HEK293 (cell line): Measurements from ENCODE around the gene CCDC13.
A peak's percentile ranks its signal among the peaks of the same experiment; 100 is the strongest.

Experiments used
- CTCF ChIA-PET: fragments of 350-600 bp; formaldehyde crosslinking; extraction: SDS; loops from one replicate; lab custom pipeline; 2021; ENCODE audit warnings: antibody characterized with exemption; lab: Yijun Ruan, JAX
- POLR2A ChIA-PET: fragments of 300-600 bp; formaldehyde crosslinking; extraction: SDS; loops from one replicate; lab custom pipeline; 2020; ENCODE audit warnings: antibody characterized with exemption, inconsistent platforms; lab: Yijun Ruan, JAX
- H3K27ac ChIP-seq: fragments of 200-500 bp; sonication (Bioruptor generic); 2 replicates; pipeline ENCODE4 v1.5.1; 2014; ENCODE audit warnings: low read depth, low read length, control low read depth, inconsistent platforms; ENCODE audit errors: extremely low read depth
- H3K36me3 ChIP-seq, 2 experiments: fragments of 200-500 bp in 1 of 2; sonication (Bioruptor generic) in 1 of 2; 1 replicate in 1 of 2; 2 replicates in 1 of 2; pipeline ENCODE4 v1.5.1; 2014 to 2017; ENCODE audit warnings: inconsistent platforms in 2 of 2, low read length in 2 of 2; ENCODE audit not compliant: control insufficient read depth in 2 of 2, insufficient read depth in 1 of 2
- H3K4me1 ChIP-seq: fragments of 200-500 bp; sonication (Bioruptor generic); 2 replicates; pipeline ENCODE4 v1.5.1; 2014; ENCODE audit warnings: mild to moderate bottlenecking, low read length, inconsistent platforms; ENCODE audit not compliant: control insufficient read depth, insufficient read depth
- H3K4me3 ChIP-seq: 2 replicates; pipeline ENCODE4 v1.5.1; 2011; ENCODE audit warnings: low read depth, mild to moderate bottlenecking, control low read depth, low read length, moderate library complexity
- H3K9me3 ChIP-seq: fragments of 200-500 bp; sonication (Bioruptor generic); 2 replicates; pipeline ENCODE4 v1.5.1; 2014; ENCODE audit warnings: low read depth, low read length, inconsistent platforms; ENCODE audit not compliant: control insufficient read depth, insufficient read depth
- BCL6B ChIP-seq: fragments of 450-650 bp; formaldehyde crosslinking; IDR thresholded peaks from 2 replicates; pipeline ENCODE4 v1.5.1; 2017; ENCODE audit warnings: missing biosample characterization, missing genetic modification characterization
- HIC1 ChIP-seq: fragments of 450-650 bp; formaldehyde crosslinking; IDR thresholded peaks from 2 replicates; pipeline ENCODE4 v1.5.1; 2016; ENCODE audit warnings: missing biosample characterization, missing genetic modification characterization
- HOXD13 ChIP-seq: sonication (generic); formaldehyde crosslinking; IDR thresholded peaks from 2 replicates; pipeline ENCODE4 v1.8.0; 2022; ENCODE audit warnings: missing genetic modification reagents, borderline replicate concordance
- MYNN ChIP-seq: fragments of 450-650 bp; formaldehyde crosslinking; IDR thresholded peaks from 2 replicates; pipeline ENCODE4 v1.5.1; 2016; ENCODE audit warnings: missing biosample characterization, missing genetic modification characterization, borderline replicate concordance
- PRDM1 ChIP-seq: fragments of 450-650 bp; formaldehyde crosslinking; IDR thresholded peaks from 2 replicates; pipeline ENCODE4; 2016; ENCODE audit warnings: missing biosample characterization, missing genetic modification characterization
- PRDM2 ChIP-seq: fragments of 450-650 bp; formaldehyde crosslinking; IDR thresholded peaks from 2 replicates; pipeline ENCODE4 v1.5.1; 2016; ENCODE audit warnings: missing biosample characterization, missing genetic modification characterization, borderline replicate concordance
- SALL2 ChIP-seq: fragments of 450-650 bp; formaldehyde crosslinking; IDR thresholded peaks from 2 replicates; pipeline ENCODE4 v1.5.0; 2017; ENCODE audit warnings: missing biosample characterization, mild to moderate bottlenecking, missing genetic modification characterization, borderline replicate concordance
- SP3 ChIP-seq: fragments of 450-650 bp; formaldehyde crosslinking; IDR thresholded peaks from 2 replicates; pipeline ENCODE4 v1.5.1; 2016; ENCODE audit warnings: missing biosample characterization, missing genetic modification characterization
- ZNF10 ChIP-seq: fragments of 450-650 bp; formaldehyde crosslinking; IDR thresholded peaks from 2 replicates; pipeline ENCODE4 v1.5.1; 2017; ENCODE audit warnings: missing biosample characterization, missing genetic modification characterization
- ZNF23 ChIP-seq: fragments of 450-650 bp; formaldehyde crosslinking; IDR thresholded peaks from 2 replicates; pipeline ENCODE4 v1.5.1; 2016; ENCODE audit warnings: missing biosample characterization, missing genetic modification characterization, borderline replicate concordance
- ZNF311 ChIP-seq: fragments of 450-650 bp; formaldehyde crosslinking; IDR thresholded peaks from 2 replicates; pipeline ENCODE4 v1.5.1; 2017; ENCODE audit warnings: missing biosample characterization, missing genetic modification characterization, borderline replicate concordance
- ZNF560 ChIP-seq: fragments of 450-650 bp; formaldehyde crosslinking; IDR thresholded peaks from 2 replicates; pipeline ENCODE4 v1.5.1; 2017; ENCODE audit warnings: missing biosample characterization, missing genetic modification characterization, borderline replicate concordance
- ZNF596 ChIP-seq: fragments of 450-650 bp; IDR thresholded peaks from 2 replicates; pipeline ENCODE4 v1.5.0; 2018; ENCODE audit warnings: missing biosample characterization, mild to moderate bottlenecking, missing genetic modification characterization, moderate library complexity
- ZNF792 ChIP-seq: fragments of 450-650 bp; formaldehyde crosslinking; IDR thresholded peaks from 2 replicates; pipeline ENCODE4 v1.5.1; 2016; ENCODE audit warnings: missing biosample characterization, missing genetic modification characterization
- ZNF843 ChIP-seq: fragments of 450-650 bp; formaldehyde crosslinking; IDR thresholded peaks from 2 replicates; pipeline ENCODE4 v1.5.1; 2016; ENCODE audit warnings: missing biosample characterization, missing genetic modification characterization
- ZXDB ChIP-seq: fragments of 450-650 bp; formaldehyde crosslinking; IDR thresholded peaks from 2 replicates; pipeline ENCODE4 v1.5.1; 2016; ENCODE audit warnings: missing biosample characterization, missing genetic modification characterization
- TF ChIP-seq, protein P1 (sequence below): fragments of 450-650 bp; formaldehyde crosslinking; IDR thresholded peaks from 2 replicates; pipeline ENCODE4 v1.5.1; 2016; ENCODE audit warnings: missing biosample characterization, missing genetic modification characterization

The CCDC13 gene

DNA sequence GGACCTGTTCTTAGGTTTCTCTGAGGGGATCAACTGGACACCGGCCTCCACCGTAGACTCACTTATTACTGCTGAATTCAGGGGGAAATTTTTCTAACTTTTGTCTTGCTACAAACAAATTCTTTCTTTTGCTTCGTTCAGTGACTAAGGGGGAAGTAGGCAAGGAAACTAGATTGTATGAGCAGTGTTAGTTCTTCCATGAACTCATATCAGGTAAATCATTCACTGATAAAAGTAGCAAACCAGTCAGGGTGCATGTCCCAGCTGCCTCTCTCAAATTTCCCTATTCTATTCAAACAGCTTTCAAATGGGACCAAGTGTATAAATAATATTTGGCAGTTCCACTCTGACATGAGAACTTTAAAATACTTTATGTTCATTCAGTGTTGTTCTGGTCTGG, 7.3 kb upstream of the CCDC13 start:
- H3K36me3 ChIP-seq = peaks cover 0 to 31% of the 10 kb centered on the region in 2 experiments; a peak in 2 of 3 replicates
- TF ChIP-seq ZNF23 (tag by site-specific recombination) = no peak
- TF ChIP-seq MYNN (tag by site-specific recombination) = no peak
- no peak for TF ChIP-seq HOXD13
- TF ChIP-seq BCL6B = no peak
- CTCF ChIA-PET = interaction anchor here (0.7 to 4.7 kb wide), 15 partner anchors 10 to 199 kb away, joined by 3 to 48 read pairs (median 4); no protein-coding TSS in a partner anchor
- POLR2A ChIA-PET = no interaction called here
- H3K27ac ChIP-seq = no peak overlapping the region
- no peaks in the 10 kb centered on the region for H3K9me3 ChIP-seq
- H3K4me3 ChIP-seq = no peak overlapping the region
- H3K4me1 ChIP-seq = no peaks in the 10 kb centered on the region

- no peak overlapping the region for H3K4me3 ChIP-seq
- H3K9me3 ChIP-seq = no peaks in the 10 kb centered on the region
- H3K4me1 ChIP-seq = no peaks in the 10 kb centered on the region
- no peak overlapping the region for H3K27ac ChIP-seq
- ChIA-PET POLR2A (interaction anchor here (0.6 kb wide), 1 partner anchor 181 kb away, joined by 4 read pairs; no protein-coding TSS in a partner anchor), CTCF (interaction anchor here (0.8 to 4.7 kb wide), 5 partner anchors 34 to 103 kb away, joined by 4 to 48 read pairs (median 13); no protein-coding TSS in a partner anchor)
- TF ChIP-seq HIC1 (tag by site-specific recombination) (no peak), ZNF596 (tag by site-specific recombination) (no peak), SP3 (tag by site-specific recombination) (no peak), ZNF10 (no peak), SALL2 (tag by site-specific recombination) (no peak), ZNF843 (tag by site-specific recombination) (no peak), ZNF311 (tag by site-specific recombination) (no peak)
- TF ChIP-seq, protein P1, sequence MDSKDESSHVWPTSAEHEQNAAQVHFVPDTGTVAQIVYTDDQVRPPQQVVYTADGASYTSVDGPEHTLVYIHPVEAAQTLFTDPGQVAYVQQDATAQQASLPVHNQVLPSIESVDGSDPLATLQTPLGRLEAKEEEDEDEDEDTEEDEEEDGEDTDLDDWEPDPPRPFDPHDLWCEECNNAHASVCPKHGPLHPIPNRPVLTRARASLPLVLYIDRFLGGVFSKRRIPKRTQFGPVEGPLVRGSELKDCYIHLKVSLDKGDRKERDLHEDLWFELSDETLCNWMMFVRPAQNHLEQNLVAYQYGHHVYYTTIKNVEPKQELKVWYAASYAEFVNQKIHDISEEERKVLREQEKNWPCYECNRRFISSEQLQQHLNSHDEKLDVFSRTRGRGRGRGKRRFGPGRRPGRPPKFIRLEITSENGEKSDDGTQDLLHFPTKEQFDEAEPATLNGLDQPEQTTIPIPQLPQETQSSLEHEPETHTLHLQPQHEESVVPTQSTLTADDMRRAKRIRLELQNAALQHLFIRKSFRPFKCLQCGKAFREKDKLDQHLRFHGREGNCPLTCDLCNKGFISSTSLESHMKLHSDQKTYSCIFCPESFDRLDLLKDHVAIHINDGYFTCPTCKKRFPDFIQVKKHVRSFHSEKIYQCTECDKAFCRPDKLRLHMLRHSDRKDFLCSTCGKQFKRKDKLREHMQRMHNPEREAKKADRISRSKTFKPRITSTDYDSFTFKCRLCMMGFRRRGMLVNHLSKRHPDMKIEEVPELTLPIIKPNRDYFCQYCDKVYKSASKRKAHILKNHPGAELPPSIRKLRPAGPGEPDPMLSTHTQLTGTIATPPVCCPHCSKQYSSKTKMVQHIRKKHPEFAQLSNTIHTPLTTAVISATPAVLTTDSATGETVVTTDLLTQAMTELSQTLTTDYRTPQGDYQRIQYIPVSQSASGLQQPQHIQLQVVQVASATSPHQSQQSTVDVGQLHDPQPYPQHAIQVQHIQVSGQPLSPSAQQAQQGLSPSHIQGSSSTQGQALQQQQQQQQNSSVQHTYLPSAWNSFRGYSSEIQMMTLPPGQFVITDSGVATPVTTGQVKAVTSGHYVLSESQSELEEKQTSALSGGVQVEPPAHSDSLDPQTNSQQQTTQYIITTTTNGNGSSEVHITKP (tag by site-specific recombination) = no peak
- peaks cover 0 to 22% of the 10 kb centered on the region in 2 experiments; a peak in 2 of 3 replicates for H3K36me3 ChIP-seq
These were observed 5.6 kb upstream of the CCDC13 start for GRCh38 chr3:42778644-42779043.

DNA sequence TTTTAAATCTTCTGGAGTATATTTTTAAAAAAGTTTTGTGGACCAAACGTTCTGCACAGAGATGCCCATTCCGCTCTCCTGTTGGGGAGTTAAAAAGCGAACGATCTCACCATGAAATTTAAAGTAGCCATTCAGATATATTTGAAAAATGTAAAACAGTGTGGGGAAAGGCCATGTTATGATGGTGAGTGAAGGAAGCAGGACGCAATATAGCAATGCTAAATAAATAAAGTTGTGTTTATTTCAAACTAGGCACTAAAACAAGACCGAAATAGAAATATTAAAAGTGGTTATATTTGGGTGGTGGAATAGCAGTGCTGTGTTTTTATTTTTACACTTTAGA, 327 bp upstream of the CCDC13 start:
- Histone ChIP-seq H3K36me3 (no peaks in the 10 kb centered on the region), H3K4me3 (peak overlapping the region; percentile 27), H3K9me3 (no peaks in the 10 kb centered on the region), H3K4me1 (no peaks in the 10 kb centered on the region), H3K27ac (no peak overlapping the region)
- ChIA-PET CTCF (interaction anchor here (0.6 kb wide), 1 partner anchor 108 kb away, joined by 4 read pairs; no protein-coding TSS in a partner anchor), POLR2A (no interaction called here)
- no peak for TF ChIP-seq ZNF23 (tag by site-specific recombination)
- no peak for TF ChIP-seq PRDM1
- no peak for TF ChIP-seq ZNF560 (tag by site-specific recombination)
- TF ChIP-seq PRDM2 (tag by site-specific recombination) = no peak
- TF ChIP-seq ZXDB = no peak
- no peak for TF ChIP-seq ZNF792 (tag by site-specific recombination)
